ENCODE measurements around the gene DDR2. TPM values are rescaled to one million over a fixed set of nuclear protein-coding genes. Genes with fewer than 3 reads are reported as not detected.
A peak's percentile ranks its signal among the peaks of the same experiment; 100 is the strongest.

DDR2 gene
- total and polyA plus RNA-seq, 2 experiments from 2014 or later = 94.7 to 196 TPM

GRCh38 chr1:162755306-162755705 is 123.0 kb downstream of the DDR2 start:
- 54 to 66% methylated on average over 3 of the region's 3 CpGs for WGBS, 2 experiments (ENCODE audit: low coverage in 1 of 2, low lambda C conversion rate in 2 of 2, missing lambda C conversion rate in 2 of 2)
- Histone ChIP-seq H4K20me1 (ENCODE audit: insufficient read depth) (no peaks in the 10 kb centered on the region), H3K9ac (no peak overlapping the region), H3K9me2 (ENCODE audit: insufficient read depth) (no peaks in the 10 kb centered on the region), H3K36me3 (ENCODE audit: low read depth) (peaks cover 44% of the 10 kb centered on the region), H3K27ac (0 out of 2 replicates have a peak overlapping the region, but pooled peaks have one; percentile 63), H3F3A (ENCODE audit: insufficient read depth) (peaks cover 51% of the 10 kb centered on the region), H3K4me1 (ENCODE audit: insufficient read depth) (peaks cover 54% of the 10 kb centered on the region), H2AFZ (no peak overlapping the region), H3K9me3 (ENCODE audit: low read depth) (no peaks in the 10 kb centered on the region), H3K4me3 (no peak overlapping the region), H3K4me2 (ENCODE audit: unreplicated experiment) (no peak overlapping the region), H3K79me2 (ENCODE audit: insufficient read depth) (peaks cover 43% of the 10 kb centered on the region), H3K27me3 (replicated peaks; ENCODE audit: insufficient read depth) (no peaks in the 10 kb centered on the region)
- DNase-seq = peak; percentile 61
- in situ Hi-C loops (cut with MboI) = no loop called here
- TF ChIP-seq EZH2phosphoT487 (IDR thresholded peaks at IDR 0.05; ENCODE audit: insufficient read depth, low read depth) (no peak), EZH2 (IDR thresholded peaks at IDR 0.05; ENCODE audit: insufficient read depth, poor library complexity, severe bottlenecking) (no peak)

- H3K4me3 ChIP-seq = 0 out of 2 replicates have a peak overlapping the region, but pooled peaks have one; percentile 18
- no peak for TF ChIP-seq EZH2phosphoT487 (IDR thresholded peaks at IDR 0.05; ENCODE audit: insufficient read depth, low read depth)
- in situ Hi-C loops (cut with MboI) = no loop called here
- DNase-seq = peak; percentile 82
- no peaks in the 10 kb centered on the region for H4K20me1 ChIP-seq (ENCODE audit: insufficient read depth)
- no peak overlapping the region for H2AFZ ChIP-seq
- peak overlapping the region; percentile 16 for H3K4me2 ChIP-seq (ENCODE audit: unreplicated experiment)
- H3K36me3 ChIP-seq (ENCODE audit: low read depth) = peaks cover 53% of the 10 kb centered on the region
- peaks cover 41% of the 10 kb centered on the region for H3K79me2 ChIP-seq (ENCODE audit: insufficient read depth)
- 22% methylated on average over 5 of the region's 5 CpGs for WGBS, 2 experiments (ENCODE audit: low coverage in 1 of 2, low lambda C conversion rate in 2 of 2, missing lambda C conversion rate in 2 of 2)
- peak overlapping the region; percentile 63 for H3K27ac ChIP-seq
- no peaks in the 10 kb centered on the region for H3K27me3 ChIP-seq (replicated peaks; ENCODE audit: insufficient read depth)
- no peak overlapping the region for H3K9ac ChIP-seq
- H3K9me2 ChIP-seq (ENCODE audit: insufficient read depth) = no peaks in the 10 kb centered on the region
- peaks cover 51% of the 10 kb centered on the region for H3F3A ChIP-seq (ENCODE audit: insufficient read depth)
- H3K9me3 ChIP-seq (ENCODE audit: low read depth) = no peaks in the 10 kb centered on the region
- peaks cover 54% of the 10 kb centered on the region for H3K4me1 ChIP-seq (ENCODE audit: insufficient read depth)
Measured at GRCh38 chr1:162756523-162756922, 124.3 kb downstream of the DDR2 start.

GRCh38 chr1:162757476-162757875 is 125.2 kb downstream of the DDR2 start:
- in situ Hi-C loops (cut with MboI) = no loop called here
- WGBS, 2 experiments (ENCODE audit: low coverage in 1 of 2, low lambda C conversion rate in 2 of 2, missing lambda C conversion rate in 2 of 2) = 8 to 13% methylated on average over 1 of the region's 1 CpG
- H3K4me3 ChIP-seq = no peak overlapping the region
- no peaks in the 10 kb centered on the region for H3K9me2 ChIP-seq (ENCODE audit: insufficient read depth)
- no peak overlapping the region for H3K9ac ChIP-seq
- H2AFZ ChIP-seq = no peak overlapping the region
- no peaks in the 10 kb centered on the region for H3K9me3 ChIP-seq (ENCODE audit: low read depth)
- H3K4me1 ChIP-seq (ENCODE audit: insufficient read depth) = peaks cover 54% of the 10 kb centered on the region
- peak overlapping the region; percentile 16 for H3K4me2 ChIP-seq (ENCODE audit: unreplicated experiment)
- no peaks in the 10 kb centered on the region for H3K27me3 ChIP-seq (replicated peaks; ENCODE audit: insufficient read depth)
- no peaks in the 10 kb centered on the region for H4K20me1 ChIP-seq (ENCODE audit: insufficient read depth)
- peaks cover 62% of the 10 kb centered on the region for H3K36me3 ChIP-seq (ENCODE audit: low read depth)
- H3K79me2 ChIP-seq (ENCODE audit: insufficient read depth) = peaks cover 44% of the 10 kb centered on the region
- DNase-seq = peak; percentile 25
- peak overlapping the region; percentile 63 for H3K27ac ChIP-seq
- no peak for TF ChIP-seq EZH2 (IDR thresholded peaks at IDR 0.05; ENCODE audit: insufficient read depth, poor library complexity, severe bottlenecking)
- no peak for TF ChIP-seq EZH2phosphoT487 (IDR thresholded peaks at IDR 0.05; ENCODE audit: insufficient read depth, low read depth)
- H3F3A ChIP-seq (ENCODE audit: insufficient read depth) = peaks cover 51% of the 10 kb centered on the region

GRCh38 chr1:162765788-162766187 is 133.5 kb downstream of the DDR2 start:
- H3K36me3 ChIP-seq (ENCODE audit: low read depth) = peaks cover 83% of the 10 kb centered on the region
- in situ Hi-C loops (cut with MboI) = loop anchor here (10.0 kb wide), 1 partner anchor 151 kb away; no protein-coding TSS in a partner anchor
- no peak for TF ChIP-seq EZH2 (IDR thresholded peaks at IDR 0.05; ENCODE audit: insufficient read depth, poor library complexity, severe bottlenecking)
- TF ChIP-seq EZH2phosphoT487 (IDR thresholded peaks at IDR 0.05; ENCODE audit: insufficient read depth, low read depth) = no peak

More at GRCh38 chr1:162765788-162766187, 133.5 kb downstream of the DDR2 start:
- H3K79me2 ChIP-seq (ENCODE audit: insufficient read depth) = peaks cover 52% of the 10 kb centered on the region
- H2AFZ ChIP-seq = no peak overlapping the region
- WGBS, 2 experiments (ENCODE audit: low coverage in 1 of 2, low lambda C conversion rate in 2 of 2, missing lambda C conversion rate in 2 of 2) = 95 to 96% methylated on average over 1 of the region's 1 CpG
- no peak overlapping the region for H3K9ac ChIP-seq
- H3K27ac ChIP-seq = no peak overlapping the region
- no peaks in the 10 kb centered on the region for H4K20me1 ChIP-seq (ENCODE audit: insufficient read depth)
- no peaks in the 10 kb centered on the region for H3K9me3 ChIP-seq (ENCODE audit: low read depth)
- H3K4me1 ChIP-seq (ENCODE audit: insufficient read depth) = no peaks in the 10 kb centered on the region
- H3F3A ChIP-seq (ENCODE audit: insufficient read depth) = peaks cover 8% of the 10 kb centered on the region; the same call in 1 of the 2 replicates
- H3K27me3 ChIP-seq (replicated peaks; ENCODE audit: insufficient read depth) = no peaks in the 10 kb centered on the region
- H3K9me2 ChIP-seq (ENCODE audit: insufficient read depth) = no peaks in the 10 kb centered on the region
- no peak overlapping the region for H3K4me3 ChIP-seq
- no peak overlapping the region for H3K4me2 ChIP-seq (ENCODE audit: unreplicated experiment)
- peak; percentile 21 for DNase-seq
